PC-9 (cell line): Measurements from ENCODE around the gene ADGRA1. TPM values are rescaled to one million over a fixed set of nuclear protein-coding genes. Genes with fewer than 3 reads are reported as not detected.

ENCODE experiments used
- BruUV-seq: library from RNA; stranded (reverse); fragments of 400-500 nt; replicated peaks from 2 replicates; lab custom pipeline; 2021; lab: Mats Ljungman, UMichigan
- CTCF ChIA-PET: fragments of 300-600 bp; sonication (Branson Sonifier 250); formaldehyde crosslinking; loops from one replicate; lab custom pipeline; 2022; ENCODE audit warnings: antibody characterized with exemption; lab: Charles Lee
- POLR2A ChIA-PET: fragments of 300-600 bp; sonication (Branson Sonifier 250); formaldehyde crosslinking; loops from one replicate; lab custom pipeline; 2022; ENCODE audit warnings: antibody characterized with exemption; ENCODE audit not compliant: unreplicated experiment; lab: Charles Lee
- DNase-seq, 2 experiments: peaks; one replicate each; pipeline versions ENCODE4 v3.0.0 to v3.0.0-alpha.2; 2015 to 2022; ENCODE audit warnings: mixed read lengths in 1 of 2
- H2AFZ ChIP-seq: fragments of 200-600 bp; sonication (generic); 2 replicates; pipeline ENCODE4 v1.8.1; 2017; ENCODE audit warnings: antibody characterized with exemption
- H3F3A ChIP-seq: fragments of 200-600 bp; sonication (generic); 2 replicates; pipeline ENCODE4 v1.8.1; 2017; ENCODE audit warnings: antibody characterized with exemption, mild to moderate bottlenecking, low read depth; ENCODE audit not compliant: insufficient read depth
- H3K27ac ChIP-seq: fragments of 200-600 bp; sonication (generic); 2 replicates; pipeline ENCODE4 v1.6.1; 2016; ENCODE audit warnings: mixed run types
- H3K27me3 ChIP-seq: fragments of 200-600 bp; sonication (generic); 2 replicates; pipeline ENCODE4 v1.6.1; 2016; ENCODE audit warnings: low read depth, mixed run types; ENCODE audit not compliant: insufficient read depth
- H3K36me3 ChIP-seq: fragments of 200-600 bp; sonication (generic); 2 replicates; pipeline ENCODE4 v1.6.1; 2016; ENCODE audit warnings: low read depth, mixed run types
- H3K4me1 ChIP-seq: fragments of 200-600 bp; sonication (generic); replicated peaks from 2 replicates; pipeline ENCODE4 v1.6.1; 2016; ENCODE audit warnings: mixed run types; ENCODE audit not compliant: insufficient read depth
- H3K4me2 ChIP-seq: fragments of 200-600 bp; sonication (generic); 2 replicates; pipeline ENCODE4 v1.6.1; 2017; ENCODE audit warnings: mixed run types
- H3K4me3 ChIP-seq: fragments of 200-600 bp; sonication (generic); 2 replicates; pipeline ENCODE4 v1.6.1; 2016; ENCODE audit warnings: mixed run types
- H3K79me2 ChIP-seq: fragments of 200-600 bp; sonication (generic); 2 replicates; pipeline ENCODE4 v1.6.1; 2017; ENCODE audit warnings: low read depth, mixed run types
- H3K9me2 ChIP-seq: fragments of 200-600 bp; sonication (generic); 2 replicates; pipeline ENCODE4 v1.8.1; 2017; ENCODE audit warnings: mild to moderate bottlenecking; ENCODE audit not compliant: insufficient read depth
- H3K9me3 ChIP-seq: fragments of 200-600 bp; sonication (generic); 2 replicates; pipeline ENCODE4 v1.8.1; 2016; ENCODE audit warnings: low read depth; ENCODE audit not compliant: insufficient read depth
- H4K20me1 ChIP-seq: fragments of 200-600 bp; sonication (generic); 2 replicates; pipeline ENCODE4 v1.8.1; 2017; ENCODE audit not compliant: insufficient read depth
- EZH2 ChIP-seq: fragments of 200-600 bp; sonication (generic); IDR thresholded peaks from 2 replicates; pipeline ENCODE4 v1.8.0; 2017; ENCODE audit warnings: antibody characterized with exemption, low read depth
- intact Hi-C: fragments of 100-400 bp; cut with micrococcal nuclease; formaldehyde crosslinking; loops from one replicate; pipeline ENCODE4 v1.10.0; 2022; ENCODE audit not compliant: unreplicated experiment
- total RNA-seq: library from RNA; stranded (reverse); gene quantifications from 2 replicates; pipeline ENCODE4 v1.2.3, GENCODE V29; 2021
- TF ChIP-seq, protein P1 (sequence below): fragments of 200-600 bp; sonication (generic); conservative IDR thresholded peaks from 2 replicates; pipeline ENCODE4 v1.6.1; 2017; ENCODE audit warnings: mixed run types, antibody characterized with exemption, mild to moderate bottlenecking, moderate library complexity

The ADGRA1 gene
- total RNA-seq, 1 experiment from 2014 or later, result not detected

DNA sequence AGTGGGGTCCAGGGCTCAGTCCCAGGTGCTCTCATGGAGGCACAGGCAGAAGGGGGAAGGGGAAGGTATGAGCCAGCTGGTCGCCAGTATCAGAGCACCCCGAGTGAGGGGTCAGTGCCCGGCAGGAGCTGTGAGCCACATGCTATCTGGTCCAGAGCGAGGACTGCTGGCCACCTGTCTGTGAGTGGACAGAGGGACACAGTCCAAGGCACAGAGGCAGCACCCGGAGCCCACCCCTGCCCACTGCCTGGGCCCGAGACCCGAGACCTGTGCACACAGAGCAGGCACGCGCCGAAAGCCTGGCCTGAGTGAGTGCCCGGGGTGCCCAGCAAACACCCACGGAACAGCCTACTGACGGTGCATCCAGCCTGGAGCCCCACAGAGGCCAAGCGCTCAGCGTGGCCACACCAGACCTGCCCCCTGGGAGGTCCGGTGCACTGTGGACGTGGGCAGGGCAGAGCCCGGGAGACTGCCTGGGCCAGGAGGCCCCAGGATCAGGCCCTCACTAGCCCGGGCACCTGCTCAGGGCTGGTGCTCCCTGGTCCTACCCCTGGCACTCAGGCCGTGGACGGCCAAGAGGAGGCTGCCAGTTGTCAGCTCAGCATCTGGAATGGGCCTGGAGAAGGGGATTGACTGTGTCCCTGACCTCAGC lies 29.4 kb downstream of the ADGRA1 start:
- intact Hi-C loops, result no loop called here
- TF ChIP-seq, protein P1, sequence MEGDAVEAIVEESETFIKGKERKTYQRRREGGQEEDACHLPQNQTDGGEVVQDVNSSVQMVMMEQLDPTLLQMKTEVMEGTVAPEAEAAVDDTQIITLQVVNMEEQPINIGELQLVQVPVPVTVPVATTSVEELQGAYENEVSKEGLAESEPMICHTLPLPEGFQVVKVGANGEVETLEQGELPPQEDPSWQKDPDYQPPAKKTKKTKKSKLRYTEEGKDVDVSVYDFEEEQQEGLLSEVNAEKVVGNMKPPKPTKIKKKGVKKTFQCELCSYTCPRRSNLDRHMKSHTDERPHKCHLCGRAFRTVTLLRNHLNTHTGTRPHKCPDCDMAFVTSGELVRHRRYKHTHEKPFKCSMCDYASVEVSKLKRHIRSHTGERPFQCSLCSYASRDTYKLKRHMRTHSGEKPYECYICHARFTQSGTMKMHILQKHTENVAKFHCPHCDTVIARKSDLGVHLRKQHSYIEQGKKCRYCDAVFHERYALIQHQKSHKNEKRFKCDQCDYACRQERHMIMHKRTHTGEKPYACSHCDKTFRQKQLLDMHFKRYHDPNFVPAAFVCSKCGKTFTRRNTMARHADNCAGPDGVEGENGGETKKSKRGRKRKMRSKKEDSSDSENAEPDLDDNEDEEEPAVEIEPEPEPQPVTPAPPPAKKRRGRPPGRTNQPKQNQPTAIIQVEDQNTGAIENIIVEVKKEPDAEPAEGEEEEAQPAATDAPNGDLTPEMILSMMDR, result no peak
- no peak for TF ChIP-seq EZH2
- Histone ChIP-seq H3K27me3 (peaks cover 45% of the 10 kb centered on the region; the same call in 1 of the 2 replicates), H4K20me1 (no peaks in the 10 kb centered on the region), H3K9me3 (no peaks in the 10 kb centered on the region), H3K4me2 (no peak overlapping the region), H3K27ac (no peak overlapping the region), H3K9me2 (no peaks in the 10 kb centered on the region), H3K4me1 (no peaks in the 10 kb centered on the region), H3F3A (no peaks in the 10 kb centered on the region), H2AFZ (no peak overlapping the region), H3K79me2 (no peaks in the 10 kb centered on the region), H3K4me3 (no peak overlapping the region), H3K36me3 (no peaks in the 10 kb centered on the region)
- BruUV-seq, result no TSS peak
- DNase-seq, result no peak
- ChIA-PET POLR2A (no interaction called here), CTCF (no interaction called here)

DNA sequence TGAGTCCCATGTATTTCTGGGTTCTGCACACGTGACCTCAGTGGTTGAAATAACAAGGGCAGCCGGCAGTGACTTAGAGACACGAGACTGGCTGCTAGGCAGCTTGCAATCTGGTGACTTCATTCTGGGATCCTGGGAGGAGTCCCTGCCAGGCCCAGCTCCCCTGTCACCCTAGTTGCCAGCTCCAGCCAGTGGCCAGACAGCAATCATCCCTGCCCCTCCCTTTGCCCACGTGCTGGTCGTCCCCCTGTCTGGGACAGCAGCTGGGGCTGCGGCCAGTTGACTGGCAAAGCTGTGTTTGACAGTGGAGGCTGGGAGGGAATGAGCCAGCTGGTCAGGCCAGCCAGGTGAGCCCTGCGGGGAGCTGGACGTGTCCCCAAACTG lies 30.0 kb downstream of the ADGRA1 start:
- Histone ChIP-seq H3K4me1 (no peaks in the 10 kb centered on the region), H3K27me3 (peaks cover 45% of the 10 kb centered on the region; the same call in 1 of the 2 replicates), H3K4me2 (no peak overlapping the region), H4K20me1 (no peaks in the 10 kb centered on the region), H3K27ac (no peak overlapping the region), H3K79me2 (no peaks in the 10 kb centered on the region), H3K36me3 (no peaks in the 10 kb centered on the region), H3K4me3 (no peak overlapping the region), H2AFZ (no peak overlapping the region), H3F3A (no peaks in the 10 kb centered on the region), H3K9me2 (no peaks in the 10 kb centered on the region), H3K9me3 (no peaks in the 10 kb centered on the region)
- BruUV-seq, result no TSS peak
- ChIA-PET CTCF (no interaction called here), POLR2A (no interaction called here)
- TF ChIP-seq, protein P1, result no peak
- TF ChIP-seq EZH2, result no peak
- DNase-seq, result no peak
- intact Hi-C loops, result no loop called here

DNA sequence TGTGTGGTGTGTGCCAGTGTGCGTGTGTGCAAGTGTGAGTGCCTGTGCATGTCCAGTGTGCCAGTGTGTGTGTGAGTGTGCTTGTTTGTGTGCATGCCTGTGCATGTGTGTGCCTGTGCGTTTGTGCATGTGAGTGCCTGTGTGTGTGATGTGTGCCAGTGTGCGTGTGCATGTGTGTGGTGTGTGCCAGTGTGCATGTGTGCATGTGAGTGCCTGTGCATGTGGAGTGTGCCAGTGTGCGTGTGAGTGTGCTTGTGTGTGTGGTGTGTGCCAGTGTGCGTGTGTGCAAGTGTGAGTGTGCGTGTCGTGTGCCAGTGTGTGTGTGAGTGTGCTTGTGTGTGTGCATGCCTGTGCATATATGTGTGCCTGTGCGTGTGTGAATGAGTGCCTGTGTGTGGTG lies 33.8 kb downstream of the ADGRA1 start:
- ChIA-PET POLR2A (no interaction called here), CTCF (no interaction called here)
- H2AFZ ChIP-seq, result no peak overlapping the region
- H3K4me2 ChIP-seq, result no peak overlapping the region
- TF ChIP-seq EZH2, result no peak
- TF ChIP-seq, protein P1, result no peak
- H3K79me2 ChIP-seq, result no peaks in the 10 kb centered on the region
- H3F3A ChIP-seq, result no peaks in the 10 kb centered on the region
- 0 out of 2 replicates have a peak, but pooled peaks cover 26% of the 10 kb centered on the region for H3K27me3 ChIP-seq
- no peaks in the 10 kb centered on the region for H3K4me1 ChIP-seq
- DNase-seq, result no peak
- H3K9me3 ChIP-seq, result no peaks in the 10 kb centered on the region
- H3K4me3 ChIP-seq, result no peak overlapping the region
- intact Hi-C loops, result no loop called here
- H3K27ac ChIP-seq, result no peak overlapping the region
- no peaks in the 10 kb centered on the region for H3K9me2 ChIP-seq
- no peaks in the 10 kb centered on the region for H3K36me3 ChIP-seq
- no peaks in the 10 kb centered on the region for H4K20me1 ChIP-seq
- no TSS peak for BruUV-seq
